ENCODE results near the gene GNAS. TPM values are rescaled to one million over a fixed set of nuclear protein-coding genes. Genes with fewer than 3 reads are reported as not detected.

The GNAS gene
- total RNA-seq, 2 experiments from 2014 or later, result 1,245 to 1,317 TPM

GRCh38 chr20:58888103-58888502 lies 35.6 kb downstream of the GNAS start:
- H3K27ac ChIP-seq (ENCODE audit: low read depth in 1 of 2, low read length in 2 of 2), result peak overlapping the region; percentile 50 to 72
- intact Hi-C loops (cut with DNase I, micrococcal nuclease), result loop anchor here (5.0 kb wide), 2 partner anchors 144 to 236 kb away; partner anchors contain the start of genes ATP5F1E (in 1 of the 2) and STX16 (in 1 of the 2)
- H3K4me1 ChIP-seq (ENCODE audit: insufficient read depth, low read length), result peaks cover 10% of the 10 kb centered on the region
- CTCF ChIA-PET, result no interaction called here
- no peak for DNase-seq
- no peak for ATAC-seq (ENCODE audit: poor library complexity)
- no peaks in the 10 kb centered on the region for H3K9me3 Mint-ChIP-seq
- no peaks in the 10 kb centered on the region for H3K27me3 Mint-ChIP-seq
- no peaks in the 10 kb centered on the region for H3K36me3 ChIP-seq (ENCODE audit: insufficient read depth, low read length)
- no peaks in the 10 kb centered on the region for H3K27me3 ChIP-seq (ENCODE audit: control insufficient read depth in 1 of 2, insufficient read depth in 2 of 2, low read length in 2 of 2)
- POLR2A ChIA-PET, result interaction anchor here (4.4 kb wide), 1 partner anchor 145 kb away, joined by 54 read pairs; the partner anchor contains the start of gene ATP5F1E
- peak overlapping the region; percentile 83 for H3K4me3 ChIP-seq (ENCODE audit: low read length)
- H3K4me3 Mint-ChIP-seq, result peak overlapping the region; percentile 89
- H3K27ac Mint-ChIP-seq, result peak overlapping the region; percentile 95
- no peak for TF ChIP-seq CTCF (IDR thresholded peaks at IDR 0.05)
- peaks cover 24% of the 10 kb centered on the region for H3K36me3 Mint-ChIP-seq (ENCODE audit: low read depth)
- no peaks in the 10 kb centered on the region for H3K9me3 ChIP-seq (ENCODE audit: control insufficient read depth in 1 of 2, insufficient read depth in 1 of 2, low read length in 2 of 2)
- H3K4me1 Mint-ChIP-seq (ENCODE audit: low read depth), result peaks cover 46% of the 10 kb centered on the region

GRCh38 chr20:58888521-58889333 lies 36.2 kb downstream of the GNAS start:
- Mint-ChIP-seq H3K27me3 (no peaks in the 10 kb centered on the region), H3K9me3 (no peaks in the 10 kb centered on the region), H3K27ac (peak overlapping the region; percentile 95), H3K4me3 (peak overlapping the region; percentile 89), H3K4me1 (ENCODE audit: low read depth) (peaks cover 52% of the 10 kb centered on the region), H3K36me3 (ENCODE audit: low read depth) (peaks cover 28% of the 10 kb centered on the region)
- no peaks in the 10 kb centered on the region for H3K27me3 ChIP-seq (ENCODE audit: control insufficient read depth in 1 of 2, insufficient read depth in 2 of 2, low read length in 2 of 2)
- H3K9me3 ChIP-seq (ENCODE audit: control insufficient read depth in 1 of 2, insufficient read depth in 1 of 2, low read length in 2 of 2), result no peaks in the 10 kb centered on the region
- no peaks in the 10 kb centered on the region for H3K36me3 ChIP-seq (ENCODE audit: insufficient read depth, low read length)
- H3K4me1 ChIP-seq (ENCODE audit: insufficient read depth, low read length), result peaks cover 11% of the 10 kb centered on the region
- peak overlapping the region; percentile 83 for H3K4me3 ChIP-seq (ENCODE audit: low read length)
- ATAC-seq (ENCODE audit: poor library complexity), result peak; percentile 49
- ChIA-PET POLR2A (interaction anchor here (0.6 to 4.4 kb wide), 30 partner anchors 9 to 1179 kb away, joined by 3 to 54 read pairs (median 4); partner anchors contain the start of genes ATP5F1E, NELFCD, PMEPA1 and PRELID3B), CTCF (no interaction called here)
- peak; percentile 69 to 93 (median 82) for DNase-seq
- H3K27ac ChIP-seq (ENCODE audit: low read depth in 1 of 2, low read length in 2 of 2), result peak overlapping the region; percentile 65 to 72
- intact Hi-C loops (cut with DNase I, micrococcal nuclease), result loop anchor here (5.0 kb wide), 2 partner anchors 144 to 236 kb away; partner anchors contain the start of genes ATP5F1E (in 1 of the 2) and STX16 (in 1 of the 2)
- TF ChIP-seq CTCF (IDR thresholded peaks at IDR 0.05), result no peak

GRCh38 chr20:58889334-58889760 lies 36.8 kb downstream of the GNAS start:
- no peak for TF ChIP-seq CTCF (IDR thresholded peaks at IDR 0.05)
- Histone ChIP-seq H3K27me3 (ENCODE audit: control insufficient read depth in 1 of 2, insufficient read depth in 2 of 2, low read length in 2 of 2) (no peaks in the 10 kb centered on the region), H3K9me3 (ENCODE audit: control insufficient read depth in 1 of 2, insufficient read depth in 1 of 2, low read length in 2 of 2) (no peaks in the 10 kb centered on the region), H3K4me1 (ENCODE audit: insufficient read depth, low read length) (peaks cover 13% of the 10 kb centered on the region), H3K36me3 (ENCODE audit: insufficient read depth, low read length) (no peaks in the 10 kb centered on the region), H3K27ac (ENCODE audit: low read depth in 1 of 2, low read length in 2 of 2) (peak overlapping the region; percentile 44 to 65), H3K4me3 (ENCODE audit: low read length) (peak overlapping the region; percentile 67)
- CTCF ChIA-PET, result no interaction called here
- H3K27ac Mint-ChIP-seq, result peak overlapping the region; percentile 95
- intact Hi-C loops (cut with DNase I, micrococcal nuclease), result loop anchor here (5.0 kb wide), 2 partner anchors 143 to 237 kb away; partner anchors contain the start of genes ATP5F1E (in 1 of the 2) and STX16 (in 1 of the 2)
- H3K36me3 Mint-ChIP-seq (ENCODE audit: low read depth), result peaks cover 34% of the 10 kb centered on the region
- ATAC-seq (ENCODE audit: poor library complexity), result no peak
- POLR2A ChIA-PET, result interaction anchor here (0.7 to 4.4 kb wide), 32 partner anchors 8 to 1180 kb away, joined by 3 to 54 read pairs (median 4); partner anchors contain the start of genes ATP5F1E, NELFCD, PMEPA1 and PRELID3B
- peaks cover 57% of the 10 kb centered on the region for H3K4me1 Mint-ChIP-seq (ENCODE audit: low read depth)
- H3K4me3 Mint-ChIP-seq, result peak overlapping the region; percentile 87
- no peaks in the 10 kb centered on the region for H3K27me3 Mint-ChIP-seq
- DNase-seq, result no peak
- no peaks in the 10 kb centered on the region for H3K9me3 Mint-ChIP-seq

All from CD4-positive, alpha-beta T cell (primary cell).